Keratinocyte (primary cell): ENCODE data around the gene UPF3A. TPM values are rescaled to one million over a fixed set of nuclear protein-coding genes. Genes with fewer than 3 reads are reported as not detected.
"Not testable (repeated sequence)": the region's sequence is repeated elsewhere in the genome, so short reads cannot be mapped to it uniquely, and the experiment has no call there.

Experiments
- DNase-seq: peaks from one replicate; pipeline ENCODE4 v3.0.0-alpha.2; 2011; ENCODE audit warnings: low read depth, missing footprints, low spot score
- FAIRE-seq: peaks from 2 replicates; lab custom pipeline; 2011; peaks lifted over from hg19 to GRCh38; lab: Jason Lieb, UNC
- H2AFZ ChIP-seq: 2 replicates; pipeline ENCODE4 v1.6.0; 2012; ENCODE audit warnings: low read length, control low read depth, inconsistent platforms; ENCODE audit not compliant: control insufficient read depth
- H3K27ac ChIP-seq: 2 replicates; pipeline ENCODE4 v1.5.1; 2011; ENCODE audit warnings: low read length; ENCODE audit not compliant: control insufficient read depth, insufficient read depth
- H3K27me3 ChIP-seq: 3 replicates; pipeline ENCODE4 v1.6.0; 2011; ENCODE audit warnings: low read length; ENCODE audit not compliant: control insufficient read depth, insufficient read depth; ENCODE audit errors: extremely low read depth
- H3K36me3 ChIP-seq, 2 experiments: 2 replicates in 1 of 2; 3 replicates in 1 of 2; pipeline ENCODE4 v1.5.1; 2011; ENCODE audit warnings: low read length in 2 of 2, mild to moderate bottlenecking in 1 of 2; ENCODE audit not compliant: control insufficient read depth in 2 of 2, insufficient read depth in 2 of 2; ENCODE audit errors: extremely low read depth in 1 of 2
- H3K4me1 ChIP-seq: 3 replicates; pipeline ENCODE4 v1.5.1; 2011; ENCODE audit warnings: low read length; ENCODE audit not compliant: control insufficient read depth, insufficient read depth; ENCODE audit errors: extremely low read depth
- H3K4me2 ChIP-seq: 3 replicates; pipeline ENCODE4 v1.6.0; 2011; ENCODE audit warnings: low read depth, low read length; ENCODE audit not compliant: control insufficient read depth, insufficient read depth; ENCODE audit errors: extremely low read depth
- H3K4me3 ChIP-seq, 3 experiments: fragments of 200-600 bp in 1 of 3; sonication (generic) in 1 of 3; 2 replicates in 2 of 3; 3 replicates in 1 of 3; pipeline ENCODE4 v1.5.1; 2011 to 2016; ENCODE audit warnings: low read length in 3 of 3, mild to moderate bottlenecking in 3 of 3, control low read depth in 2 of 3, inconsistent platforms in 1 of 3, low read depth in 1 of 3, mixed read lengths in 1 of 3, mixed run types in 1 of 3, moderate library complexity in 1 of 3; ENCODE audit not compliant: control insufficient read depth in 2 of 3, insufficient read depth in 2 of 3; ENCODE audit errors: extremely low read depth in 1 of 3
- H3K79me2 ChIP-seq: 2 replicates; pipeline ENCODE4 v1.6.0; 2012; ENCODE audit warnings: low read length; ENCODE audit not compliant: control insufficient read depth, insufficient read depth
- H3K9ac ChIP-seq: 3 replicates; pipeline ENCODE4 v1.6.0; 2011; ENCODE audit warnings: low read length; ENCODE audit not compliant: control insufficient read depth, insufficient read depth; ENCODE audit errors: extremely low read depth
- H3K9me1 ChIP-seq: 3 replicates; pipeline ENCODE4 v1.6.0; 2011; ENCODE audit warnings: low read length; ENCODE audit not compliant: control insufficient read depth, insufficient read depth; ENCODE audit errors: extremely low read depth
- H3K9me3 ChIP-seq: 2 replicates; pipeline ENCODE4 v1.5.1; 2012; ENCODE audit warnings: low read depth, low read length; ENCODE audit not compliant: control insufficient read depth
- H4K20me1 ChIP-seq: 3 replicates; pipeline ENCODE4 v1.6.0; 2011; ENCODE audit warnings: low read length; ENCODE audit not compliant: control insufficient read depth, insufficient read depth; ENCODE audit errors: extremely low read depth
- EZH2 ChIP-seq: IDR thresholded peaks from one replicate; pipeline ENCODE4 v1.6.1; 2012; ENCODE audit warnings: inconsistent platforms, mild to moderate bottlenecking, low read length, moderate library complexity
- dilution Hi-C: fragments of 300-500 bp; cut with MboI; formaldehyde crosslinking; loops from one replicate; pipeline ENCODE4 v1.7.0; 2020; ENCODE audit warnings: low sequenced_read_pairs; ENCODE audit not compliant: extremely low pct_ligation_motif_present
- polyA plus RNA-seq, 5 experiments: library from polyadenylated mRNA; depleted of rRNA in 3 of 5; stranded (reverse) in 3 of 5; stranded (forward) in 1 of 5; unstranded in 1 of 5; fragments of >200 nt; gene quantifications; 1 replicate in 1 of 5; 2 replicates in 3 of 5; 3 replicates in 1 of 5; pipeline versions ENCODE4 v1.2.1 to v1.2.3, GENCODE V29; 2011 to 2012; ENCODE audit warnings: missing spikeins in 2 of 5, low read depth in 1 of 5, low replicate concordance in 1 of 5
- TF ChIP-seq, protein P1 (sequence below), 3 experiments: IDR thresholded peaks in 1 of 3; conservative IDR thresholded peaks in 1 of 3; optimal IDR thresholded peaks in 1 of 3; 2 replicates in 2 of 3; 3 replicates in 1 of 3; pipeline versions ENCODE3 to v1.5.1; 2011; ENCODE audit warnings: low read length in 3 of 3, mild to moderate bottlenecking in 3 of 3, moderate library complexity in 2 of 3, control low read depth in 1 of 3, inconsistent platforms in 1 of 3; ENCODE audit not compliant: insufficient read depth in 2 of 3; ENCODE audit errors: extremely low read depth in 1 of 3

Gene UPF3A
- polyA plus RNA-seq, 1 donor (not counting 4 experiments of a cell fraction or from before 2014, with no cell fraction given) = 60.8 TPM

DNA sequence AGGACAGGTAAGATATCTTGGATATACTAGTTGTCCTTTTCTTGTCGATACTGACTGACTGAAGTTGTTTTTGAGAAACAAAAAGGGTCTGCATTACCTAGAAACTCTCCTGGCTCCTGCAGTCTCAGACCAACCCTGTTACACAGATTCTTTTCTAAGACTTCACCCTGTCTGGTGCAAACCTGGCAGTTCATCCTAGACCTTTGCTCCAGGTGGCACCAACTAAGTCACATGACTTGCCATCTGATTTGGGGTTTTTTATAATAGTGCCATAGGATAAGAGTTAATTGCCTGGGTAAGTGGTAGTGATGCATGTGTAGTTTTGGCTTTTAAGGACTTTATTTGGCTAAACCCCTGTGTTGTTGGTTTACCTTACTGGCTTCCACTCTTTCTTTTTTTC, 47.2 kb downstream of the UPF3A start:
- no peaks in the 10 kb centered on the region for H3K79me2 ChIP-seq
- H3K9me3 ChIP-seq = no peaks in the 10 kb centered on the region
- no peak overlapping the region for H3K9ac ChIP-seq
- H3K4me2 ChIP-seq = no peak overlapping the region
- H2AFZ ChIP-seq = no peak overlapping the region
- H3K36me3 ChIP-seq = peaks cover 11 to 22% of the 10 kb centered on the region in 2 experiments
- H3K27ac ChIP-seq = no peak overlapping the region
- dilution Hi-C loops = no loop called here
- H3K4me1 ChIP-seq = no peaks in the 10 kb centered on the region
- H3K9me1 ChIP-seq = no peaks in the 10 kb centered on the region
- H4K20me1 ChIP-seq = no peaks in the 10 kb centered on the region
- TF ChIP-seq, protein P1, sequence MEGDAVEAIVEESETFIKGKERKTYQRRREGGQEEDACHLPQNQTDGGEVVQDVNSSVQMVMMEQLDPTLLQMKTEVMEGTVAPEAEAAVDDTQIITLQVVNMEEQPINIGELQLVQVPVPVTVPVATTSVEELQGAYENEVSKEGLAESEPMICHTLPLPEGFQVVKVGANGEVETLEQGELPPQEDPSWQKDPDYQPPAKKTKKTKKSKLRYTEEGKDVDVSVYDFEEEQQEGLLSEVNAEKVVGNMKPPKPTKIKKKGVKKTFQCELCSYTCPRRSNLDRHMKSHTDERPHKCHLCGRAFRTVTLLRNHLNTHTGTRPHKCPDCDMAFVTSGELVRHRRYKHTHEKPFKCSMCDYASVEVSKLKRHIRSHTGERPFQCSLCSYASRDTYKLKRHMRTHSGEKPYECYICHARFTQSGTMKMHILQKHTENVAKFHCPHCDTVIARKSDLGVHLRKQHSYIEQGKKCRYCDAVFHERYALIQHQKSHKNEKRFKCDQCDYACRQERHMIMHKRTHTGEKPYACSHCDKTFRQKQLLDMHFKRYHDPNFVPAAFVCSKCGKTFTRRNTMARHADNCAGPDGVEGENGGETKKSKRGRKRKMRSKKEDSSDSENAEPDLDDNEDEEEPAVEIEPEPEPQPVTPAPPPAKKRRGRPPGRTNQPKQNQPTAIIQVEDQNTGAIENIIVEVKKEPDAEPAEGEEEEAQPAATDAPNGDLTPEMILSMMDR (optimal IDR thresholded peaks at IDR 0.05 in 1 of 3, IDR thresholded peaks at IDR 0.05 in 1 of 3, conservative IDR thresholded peaks at IDR 0.05 in 1 of 3; ENCODE audit: extremely low read depth in 1 of 3, insufficient read depth in 2 of 3, low read length in 3 of 3) = no peak
- TF ChIP-seq EZH2 = no peak
- H3K27me3 ChIP-seq = no peaks in the 10 kb centered on the region
- no peak overlapping the region for H3K4me3 ChIP-seq
- FAIRE-seq (no peak), DNase-seq (no peak)

DNA sequence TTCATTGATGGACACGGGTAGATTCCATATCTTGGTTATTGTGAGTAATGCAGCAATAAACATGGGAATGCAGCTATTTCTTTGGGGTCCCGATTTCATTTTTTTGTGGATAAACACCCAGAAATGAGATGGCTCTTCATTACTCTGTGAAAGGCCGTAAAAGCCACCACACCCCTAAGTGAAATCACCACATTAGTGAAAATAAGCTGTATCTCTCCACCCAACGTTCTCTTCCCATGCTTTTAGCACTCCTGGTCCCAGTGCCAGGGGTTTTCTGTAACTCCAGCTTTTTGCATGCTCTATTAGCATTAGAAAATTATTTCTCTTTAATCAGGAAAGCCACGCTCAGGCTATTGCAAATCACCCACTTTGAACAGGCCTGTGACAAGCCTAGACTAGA, 48.7 kb downstream of the UPF3A start:
- Histone ChIP-seq H4K20me1 (no peaks in the 10 kb centered on the region), H3K9me1 (no peaks in the 10 kb centered on the region), H3K4me1 (no peaks in the 10 kb centered on the region), H3K9me3 (no peaks in the 10 kb centered on the region), H3K27me3 (no peaks in the 10 kb centered on the region), H3K4me2 (no peak overlapping the region), H3K9ac (no peak overlapping the region), H3K27ac (no peak overlapping the region), H3K4me3 (no peak overlapping the region), H2AFZ (no peak overlapping the region), H3K36me3 (peaks cover 0 to 11% of the 10 kb centered on the region in 2 experiments), H3K79me2 (no peaks in the 10 kb centered on the region)
- dilution Hi-C loops = no loop called here
- DNase-seq (no peak), FAIRE-seq (no peak)
- no peak for TF ChIP-seq EZH2
- TF ChIP-seq, protein P1 (optimal IDR thresholded peaks at IDR 0.05 in 1 of 3, IDR thresholded peaks at IDR 0.05 in 1 of 3, conservative IDR thresholded peaks at IDR 0.05 in 1 of 3; ENCODE audit: extremely low read depth in 1 of 3, insufficient read depth in 2 of 3, low read length in 3 of 3) = no peak

DNA sequence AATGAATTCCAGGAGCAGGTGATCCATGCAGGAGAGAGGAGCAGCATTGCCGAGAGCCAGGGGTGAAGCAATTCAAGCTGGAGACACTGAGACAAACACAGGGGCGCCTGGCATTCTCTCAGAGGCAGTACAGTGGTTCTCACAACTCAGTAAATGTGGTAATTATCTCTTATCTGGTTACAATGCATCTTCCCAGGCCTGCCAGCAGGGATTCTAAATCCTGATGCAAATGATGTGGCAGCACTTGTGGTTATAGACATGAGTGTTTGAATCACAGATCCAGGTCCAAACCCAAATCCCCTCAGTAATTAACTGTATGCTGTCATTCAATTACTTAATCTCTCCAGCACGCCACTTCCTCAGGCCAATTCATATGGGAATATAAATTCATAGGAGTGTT, 52.5 kb downstream of the UPF3A start:
- H3K4me3 ChIP-seq, H4K20me1 ChIP-seq, H3K27ac ChIP-seq, H3K9me1 ChIP-seq, H3K9ac ChIP-seq, FAIRE-seq, dilution Hi-C loops, H3K27me3 ChIP-seq, H2AFZ ChIP-seq, H3K36me3 ChIP-seq, DNase-seq, H3K4me1 ChIP-seq, H3K79me2 ChIP-seq, H3K4me2 ChIP-seq, H3K9me3 ChIP-seq: not testable (repeated sequence)
